Esophagus muscularis mucosa (tissue), 4 donors: Measurements from ENCODE around the gene SARS1. TPM values are rescaled to one million over a fixed set of nuclear protein-coding genes. Genes with fewer than 3 reads are reported as not detected.
A peak's percentile ranks its signal among the peaks of the same experiment; 100 is the strongest.

Experiments
- DNase-seq: peaks from one replicate; pipeline ENCODE4 v3.0.0-alpha.2; 2017; ENCODE audit errors: extremely low spot score
- H3K27ac ChIP-seq, 4 donors: fragments of 200-600 bp; sonication (generic); replicated peaks in 1 of 4; 1 replicate in 3 of 4; 2 replicates in 1 of 4; pipeline ENCODE4 v1.5.1; 2016 to 2019; ENCODE audit warnings: mild to moderate bottlenecking in 1 of 4
- H3K27me3 ChIP-seq, 4 donors: fragments of 200-600 bp; sonication (generic); one replicate each; pipeline versions ENCODE4 v1.5.1 to v1.6.0; 2016 to 2019
- H3K36me3 ChIP-seq, 4 donors: fragments of 200-600 bp; sonication (generic); one replicate each; pipeline ENCODE4 v1.5.1; 2016 to 2019
- H3K4me1 ChIP-seq, 4 donors: fragments of 200-600 bp; sonication (generic); one replicate each; pipeline ENCODE4 v1.5.1; 2016 to 2019
- H3K4me3 ChIP-seq, 4 donors: fragments of 200-600 bp; sonication (generic); 1 replicate in 2 of 4; 2 replicates in 2 of 4; pipeline ENCODE4 v1.5.1; 2016 to 2019; ENCODE audit warnings: mild to moderate bottlenecking in 4 of 4, moderate library complexity in 1 of 4
- H3K9me3 ChIP-seq, 4 donors: fragments of 200-600 bp; sonication (generic); 1 replicate in 3 of 4; 2 replicates in 1 of 4; pipeline ENCODE4 v1.5.1; 2016 to 2019
- EP300 ChIP-seq: sonication (generic); formaldehyde crosslinking; IDR thresholded peaks from one replicate; pipeline ENCODE4 v1.6.1; 2017; ENCODE audit warnings: antibody characterized with exemption
- POLR2A ChIP-seq: fragments of 450-650 bp; IDR thresholded peaks from one replicate; pipeline ENCODE4 v1.6.1; 2017; ENCODE audit warnings: antibody characterized with exemption, moderate library complexity, mild to moderate bottlenecking, low read depth
- POLR2AphosphoS5 ChIP-seq, 2 donors: sonication (generic); formaldehyde crosslinking; IDR thresholded peaks; one replicate each; pipeline ENCODE4 v1.6.1; 2017; ENCODE audit warnings: antibody characterized with exemption in 2 of 2
- whole genome bisulfite sequencing: methylation state at CpG from one replicate; pipeline ENCODE4 v1.1.5; 2018; 5-methylcytosine and 5-hydroxymethylcytosine counted together
- intact Hi-C: fragments of 100-400 bp; cut with DNase I; formaldehyde crosslinking; loops from one replicate; pipeline ENCODE4 v1.15.1; 2023
- total RNA-seq, 4 donors: library from RNA; depleted of rRNA; stranded (reverse); fragments of >200 nt; gene quantifications; one replicate each; pipeline versions ENCODE4 v1.1.0 to v1.2.1, GENCODE V29; 2016
- TF ChIP-seq, protein P1 (sequence below), 3 experiments: fragments of 200-600 bp in 2 of 3; fragments of 450-650 bp in 1 of 3; sonication (generic) in 2 of 3; IDR thresholded peaks; one replicate each; pipeline ENCODE4 v1.5.1; 2017 to 2019; ENCODE audit warnings: antibody characterized with exemption in 3 of 3, mild to moderate bottlenecking in 2 of 3, moderate library complexity in 1 of 3

Gene SARS1
- total RNA-seq, 4 donors from 2014 or later: 125 to 180 (median 144) TPM

DNA sequence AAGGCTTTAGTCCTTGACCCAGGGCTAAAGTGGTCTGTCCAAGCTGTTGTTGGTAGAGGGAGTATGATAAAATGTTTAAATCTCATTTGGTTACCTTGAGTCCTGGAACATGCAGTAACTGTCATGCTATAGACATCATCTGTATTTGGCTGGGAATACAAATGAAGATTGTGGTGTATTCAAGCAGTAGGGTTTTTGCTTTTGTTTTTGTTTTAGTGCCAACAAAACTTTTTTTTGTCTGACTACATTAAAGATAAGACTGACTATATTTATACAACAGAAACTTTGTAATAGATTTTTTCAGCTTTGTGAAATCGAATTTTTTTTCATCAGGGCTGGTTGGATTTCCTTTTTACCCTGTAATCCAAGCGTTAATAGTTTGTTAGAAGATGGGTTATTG, 7.4 kb upstream of the SARS1 start:
- H3K27ac ChIP-seq: no peak overlapping the region
- intact Hi-C loops: no loop called here
- 69% methylated on average over 2 of the region's 2 CpGs for WGBS

DNA sequence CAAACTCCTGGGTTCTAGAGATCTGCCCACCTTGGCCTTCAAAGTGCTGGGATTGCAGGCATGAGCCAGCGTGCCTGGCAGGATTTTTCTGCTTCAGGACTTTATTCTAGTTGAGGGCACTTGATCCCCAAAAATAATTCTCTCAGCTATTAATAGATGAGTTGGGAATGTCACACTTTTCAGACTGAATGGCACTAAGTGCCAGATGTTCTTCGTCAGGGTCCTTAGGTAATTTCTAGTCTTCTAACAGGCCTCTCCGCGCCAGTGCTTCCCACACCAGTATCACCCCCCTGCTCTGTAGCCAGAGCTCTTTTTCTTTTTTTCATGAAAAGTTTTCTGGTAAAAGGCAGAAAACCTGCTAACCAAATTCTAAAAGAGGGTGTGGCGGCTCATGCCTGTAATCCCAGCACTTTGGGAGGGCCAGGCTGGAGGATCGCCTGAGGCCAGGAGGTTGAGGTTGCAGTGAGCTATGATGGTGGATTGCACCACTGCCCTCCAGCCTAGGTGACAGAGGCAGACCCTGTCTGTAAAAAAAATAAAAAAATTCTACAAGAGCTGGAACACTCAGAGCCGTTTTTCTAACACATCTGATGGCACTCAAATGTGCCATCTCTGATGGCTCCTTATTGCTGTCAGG, 6.1 kb upstream of the SARS1 start:
- H3K27ac ChIP-seq: no peak overlapping the region
- 86% methylated on average over 7 of the region's 7 CpGs for WGBS
- intact Hi-C loops: no loop called here

More for the DNA sequence above, 7.4 kb upstream of the SARS1 start:
- no peak overlapping the region for H3K4me3 ChIP-seq
- no peaks in the 10 kb centered on the region for H3K27me3 ChIP-seq
- TF ChIP-seq POLR2A: no peak
- TF ChIP-seq, protein P1, sequence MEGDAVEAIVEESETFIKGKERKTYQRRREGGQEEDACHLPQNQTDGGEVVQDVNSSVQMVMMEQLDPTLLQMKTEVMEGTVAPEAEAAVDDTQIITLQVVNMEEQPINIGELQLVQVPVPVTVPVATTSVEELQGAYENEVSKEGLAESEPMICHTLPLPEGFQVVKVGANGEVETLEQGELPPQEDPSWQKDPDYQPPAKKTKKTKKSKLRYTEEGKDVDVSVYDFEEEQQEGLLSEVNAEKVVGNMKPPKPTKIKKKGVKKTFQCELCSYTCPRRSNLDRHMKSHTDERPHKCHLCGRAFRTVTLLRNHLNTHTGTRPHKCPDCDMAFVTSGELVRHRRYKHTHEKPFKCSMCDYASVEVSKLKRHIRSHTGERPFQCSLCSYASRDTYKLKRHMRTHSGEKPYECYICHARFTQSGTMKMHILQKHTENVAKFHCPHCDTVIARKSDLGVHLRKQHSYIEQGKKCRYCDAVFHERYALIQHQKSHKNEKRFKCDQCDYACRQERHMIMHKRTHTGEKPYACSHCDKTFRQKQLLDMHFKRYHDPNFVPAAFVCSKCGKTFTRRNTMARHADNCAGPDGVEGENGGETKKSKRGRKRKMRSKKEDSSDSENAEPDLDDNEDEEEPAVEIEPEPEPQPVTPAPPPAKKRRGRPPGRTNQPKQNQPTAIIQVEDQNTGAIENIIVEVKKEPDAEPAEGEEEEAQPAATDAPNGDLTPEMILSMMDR (IDR thresholded peaks at IDR 0.05): no peak
- no peaks in the 10 kb centered on the region for H3K36me3 ChIP-seq
- no peaks in the 10 kb centered on the region for H3K4me1 ChIP-seq
- no peak for DNase-seq
- H3K9me3 ChIP-seq: no peaks in the 10 kb centered on the region

DNA sequence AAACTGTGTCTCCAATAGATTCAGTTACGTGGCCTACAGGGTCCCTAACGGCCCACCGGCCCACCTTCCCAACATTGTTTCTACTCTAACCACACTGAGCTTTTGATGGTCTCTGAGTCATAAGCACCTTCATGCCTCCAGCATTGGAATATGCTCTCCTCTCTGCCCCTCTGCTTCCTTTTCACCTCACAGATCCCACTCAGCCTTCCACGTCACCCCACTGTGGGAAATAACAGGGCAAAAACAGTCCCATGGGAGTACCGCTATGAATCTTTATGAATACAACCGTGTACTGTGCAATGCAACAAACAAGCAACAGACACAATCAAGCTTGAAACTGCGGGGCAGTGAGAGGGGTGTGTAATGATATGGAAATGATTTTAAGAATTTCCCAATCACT, 5.3 kb upstream of the SARS1 start:
- Histone ChIP-seq H3K27ac (no peak overlapping the region), H3K27me3 (no peaks in the 10 kb centered on the region), H3K4me1 (peaks cover 3 to 4% (median 3%) of the 10 kb centered on the region in 4 donors), H3K9me3 (no peaks in the 10 kb centered on the region), H3K36me3 (no peaks in the 10 kb centered on the region), H3K4me3 (no peak overlapping the region)
- 86% methylated on average over 7 of the region's 7 CpGs for WGBS
- no peak for DNase-seq
- intact Hi-C loops: no loop called here
- TF ChIP-seq POLR2AphosphoS5 (IDR thresholded peaks at IDR 0.05) (no peak), EP300 (no peak), POLR2A (no peak)
- TF ChIP-seq, protein P1 (IDR thresholded peaks at IDR 0.05): no peak

More for the DNA sequence above, 6.1 kb upstream of the SARS1 start:
- H3K4me1 ChIP-seq: no peaks in the 10 kb centered on the region
- DNase-seq: no peak
- no peaks in the 10 kb centered on the region for H3K36me3 ChIP-seq
- H3K4me3 ChIP-seq: no peak overlapping the region
- no peaks in the 10 kb centered on the region for H3K27me3 ChIP-seq
- no peak for TF ChIP-seq POLR2AphosphoS5 (IDR thresholded peaks at IDR 0.05)
- no peaks in the 10 kb centered on the region for H3K9me3 ChIP-seq

DNA sequence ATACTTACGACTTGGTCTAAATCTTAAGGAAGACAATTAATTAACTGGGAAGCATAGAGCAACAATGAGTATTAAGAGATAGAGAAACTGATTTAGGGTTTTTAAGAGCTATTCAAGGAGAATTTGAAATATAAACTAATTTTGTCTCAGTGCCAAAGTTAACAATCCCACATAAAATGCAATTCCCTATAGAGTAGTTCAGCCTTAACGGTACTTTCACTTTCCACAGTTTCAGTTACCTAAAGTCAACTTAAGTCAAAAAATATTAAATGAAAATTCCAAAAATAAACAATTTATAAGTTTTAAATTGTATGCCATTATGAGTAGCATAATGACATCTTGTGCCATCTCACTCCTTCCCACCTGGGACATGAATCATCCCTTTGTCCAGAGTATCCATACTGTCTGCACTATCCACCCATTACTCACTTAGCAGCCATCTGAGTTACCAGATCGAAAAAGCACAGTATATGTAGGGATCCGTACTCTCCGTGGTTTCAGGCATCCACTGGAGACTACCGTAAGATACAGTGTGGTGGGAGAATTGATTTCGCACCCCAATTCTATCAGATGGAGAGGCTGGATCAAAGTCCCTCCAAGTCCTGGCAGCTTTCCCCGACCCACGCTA, 4.8 kb upstream of the SARS1 start:
- Histone ChIP-seq H3K36me3 (no peaks in the 10 kb centered on the region), H3K27ac (no peak overlapping the region), H3K4me3 (peak overlapping the region in 1 of 4 donors; percentile 10), H3K4me1 (peaks cover 4 to 7% (median 6%) of the 10 kb centered on the region in 4 donors), H3K9me3 (no peaks in the 10 kb centered on the region), H3K27me3 (no peaks in the 10 kb centered on the region)
- DNase-seq: no peak
- 57% methylated on average over 9 of the region's 9 CpGs for WGBS
- intact Hi-C loops: no loop called here
- TF ChIP-seq EP300: no peak
- no peak for TF ChIP-seq POLR2A
- no peak for TF ChIP-seq POLR2AphosphoS5 (IDR thresholded peaks at IDR 0.05)
- TF ChIP-seq, protein P1 (IDR thresholded peaks at IDR 0.05): no peak

DNA sequence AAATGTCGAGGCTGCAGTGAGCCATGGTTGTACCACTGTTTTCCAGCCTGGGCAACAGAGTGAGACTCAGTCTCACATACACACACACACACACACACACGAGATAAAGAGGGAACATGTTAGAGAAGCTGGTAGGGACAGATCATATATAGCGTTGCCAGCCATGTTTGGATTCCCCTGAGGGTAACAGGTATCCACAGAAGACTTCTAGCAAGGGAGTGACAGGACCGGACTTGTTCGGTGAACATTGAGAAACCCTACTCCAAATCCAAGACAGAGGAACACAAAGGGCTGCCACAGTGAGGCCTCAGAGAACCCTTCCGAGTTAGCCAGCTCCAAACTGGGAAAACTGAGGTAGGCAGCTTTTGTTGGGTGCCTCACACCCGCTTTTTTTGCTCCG, 3.7 kb upstream of the SARS1 start:
- intact Hi-C loops: no loop called here
- no peak overlapping the region for H3K4me3 ChIP-seq
- no peak for TF ChIP-seq POLR2A
- TF ChIP-seq POLR2AphosphoS5 (IDR thresholded peaks at IDR 0.05): no peak
- TF ChIP-seq, protein P1 (IDR thresholded peaks at IDR 0.05): no peak
- TF ChIP-seq EP300: no peak
- no peaks in the 10 kb centered on the region for H3K9me3 ChIP-seq
- H3K36me3 ChIP-seq: no peaks in the 10 kb centered on the region
- 83% methylated on average over 7 of the region's 8 CpGs for WGBS
- no peak for DNase-seq
- H3K27me3 ChIP-seq: no peaks in the 10 kb centered on the region
- peaks cover 6 to 12% (median 8%) of the 10 kb centered on the region in 4 donors for H3K4me1 ChIP-seq
- H3K27ac ChIP-seq: no peak overlapping the region
